HG03520 (cell line): ENCODE results near the gene NKIRAS2.

Experiments used
- ATAC-seq: cut with Tn5 transposase; IDR thresholded peaks from one replicate; pipeline ENCODE4 v1.9.1; 2021; ENCODE audit warnings: mild to moderate bottlenecking, moderate library complexity; ENCODE audit not compliant: unreplicated experiment

The NKIRAS2 gene

DNA sequence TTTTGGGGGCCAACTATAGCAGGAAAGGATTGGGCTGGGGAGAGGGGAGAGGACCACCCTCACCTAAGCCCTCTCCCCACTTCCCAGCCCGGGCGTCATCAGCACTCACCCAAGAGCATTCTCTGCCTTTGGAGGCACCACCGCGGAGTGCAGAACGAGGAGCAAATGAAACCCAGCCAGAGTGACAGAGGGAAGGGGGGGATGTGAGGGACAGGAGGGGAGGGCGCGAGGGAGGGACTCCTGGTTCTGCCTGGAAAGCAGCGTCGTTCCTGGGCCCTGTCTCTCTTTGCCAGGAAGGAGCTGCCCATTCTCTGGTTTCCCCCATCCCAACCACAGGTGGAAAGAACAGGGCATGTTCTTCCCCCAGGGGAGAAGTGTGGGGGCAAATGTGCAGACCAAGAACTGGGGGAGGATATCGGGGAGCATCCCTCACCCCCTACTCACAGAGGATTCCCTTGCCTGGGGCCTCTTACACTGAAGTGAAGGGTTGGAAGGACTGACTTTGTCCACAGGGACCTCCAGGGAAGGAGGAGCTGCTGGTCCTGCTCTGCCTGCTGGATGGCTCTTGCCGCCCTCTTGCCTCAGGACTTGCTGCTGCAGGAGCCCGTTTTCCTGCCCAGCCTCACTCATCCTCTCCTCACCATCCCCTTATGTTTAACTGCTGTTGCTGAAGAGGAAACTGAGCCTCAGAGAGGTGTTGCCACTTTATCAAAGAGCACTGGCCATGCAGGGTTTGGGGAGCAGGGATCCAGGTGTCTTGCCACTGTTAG is 34.0 kb downstream of the NKIRAS2 start:
- no peak for ATAC-seq

- no peak for ATAC-seq
These were observed 35.1 kb downstream of the NKIRAS2 start for GRCh38 chr17:42055027-42055426.

DNA sequence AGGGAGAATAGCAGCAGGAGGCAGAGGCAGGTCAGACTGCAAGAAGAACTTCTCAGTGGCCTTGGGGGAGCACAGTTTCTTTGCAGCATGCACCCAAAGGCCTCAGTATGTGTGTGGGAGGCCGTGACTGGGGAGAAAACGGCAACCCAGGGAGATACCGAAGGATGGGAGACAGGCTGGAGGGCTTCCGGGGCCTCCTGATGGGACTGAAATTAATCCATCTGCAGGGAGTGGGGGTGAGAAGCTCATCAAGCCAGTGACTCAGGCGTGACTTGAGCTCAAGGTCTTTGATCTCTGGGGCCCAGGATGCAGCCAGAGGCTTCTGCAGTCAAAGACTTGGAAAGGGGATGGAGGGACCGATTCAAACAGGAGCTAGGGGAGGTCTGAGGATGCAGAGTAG is 35.6 kb downstream of the NKIRAS2 start:
- ATAC-seq, result no peak

- no peak for ATAC-seq
These were observed 36.7 kb downstream of the NKIRAS2 start for GRCh38 chr17:42056635-42057034.

DNA sequence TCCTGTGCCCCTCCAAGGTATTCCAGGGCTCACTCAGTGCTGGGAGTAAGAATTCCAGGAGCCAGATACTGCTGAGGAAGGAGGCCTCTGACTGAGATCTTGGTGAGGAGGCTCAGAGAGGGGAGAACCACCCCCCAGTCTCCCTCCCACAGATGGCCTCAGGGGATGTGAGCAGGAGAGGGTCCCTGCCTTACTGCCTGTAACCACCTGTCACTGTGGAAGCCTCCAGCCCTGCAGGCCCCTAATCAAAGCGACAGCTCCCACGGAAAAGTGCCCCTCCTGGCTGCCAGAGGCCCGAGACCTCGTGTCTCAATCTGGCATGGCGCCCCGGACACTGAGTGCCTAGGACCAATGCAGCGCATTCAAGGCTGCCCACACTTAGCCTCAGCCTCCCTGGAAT is 38.2 kb downstream of the NKIRAS2 start:
- no peak for ATAC-seq

DNA sequence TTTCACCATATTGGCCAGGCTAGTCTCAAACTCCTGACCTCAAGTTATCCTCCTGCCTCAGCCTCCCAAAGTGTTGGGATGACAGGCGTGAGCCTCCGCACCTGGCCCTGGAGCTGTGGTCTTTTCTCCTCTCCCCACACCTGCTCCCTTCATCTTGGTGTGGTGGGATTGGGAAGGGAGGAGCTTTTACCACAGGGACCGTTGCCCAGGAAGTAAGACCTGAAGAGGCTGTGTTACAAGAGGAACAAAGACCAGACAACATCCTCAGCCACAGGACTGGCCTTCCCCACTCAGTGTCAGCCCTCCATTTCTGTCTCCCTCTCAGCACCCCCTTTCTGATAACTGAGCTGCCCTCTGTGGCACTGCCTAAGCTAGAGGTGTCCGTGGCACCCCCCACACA is 39.9 kb downstream of the NKIRAS2 start:
- ATAC-seq, result no peak

GRCh38 chr17:42060231-42060630 is 40.3 kb downstream of the NKIRAS2 start:
- no peak for ATAC-seq

DNA sequence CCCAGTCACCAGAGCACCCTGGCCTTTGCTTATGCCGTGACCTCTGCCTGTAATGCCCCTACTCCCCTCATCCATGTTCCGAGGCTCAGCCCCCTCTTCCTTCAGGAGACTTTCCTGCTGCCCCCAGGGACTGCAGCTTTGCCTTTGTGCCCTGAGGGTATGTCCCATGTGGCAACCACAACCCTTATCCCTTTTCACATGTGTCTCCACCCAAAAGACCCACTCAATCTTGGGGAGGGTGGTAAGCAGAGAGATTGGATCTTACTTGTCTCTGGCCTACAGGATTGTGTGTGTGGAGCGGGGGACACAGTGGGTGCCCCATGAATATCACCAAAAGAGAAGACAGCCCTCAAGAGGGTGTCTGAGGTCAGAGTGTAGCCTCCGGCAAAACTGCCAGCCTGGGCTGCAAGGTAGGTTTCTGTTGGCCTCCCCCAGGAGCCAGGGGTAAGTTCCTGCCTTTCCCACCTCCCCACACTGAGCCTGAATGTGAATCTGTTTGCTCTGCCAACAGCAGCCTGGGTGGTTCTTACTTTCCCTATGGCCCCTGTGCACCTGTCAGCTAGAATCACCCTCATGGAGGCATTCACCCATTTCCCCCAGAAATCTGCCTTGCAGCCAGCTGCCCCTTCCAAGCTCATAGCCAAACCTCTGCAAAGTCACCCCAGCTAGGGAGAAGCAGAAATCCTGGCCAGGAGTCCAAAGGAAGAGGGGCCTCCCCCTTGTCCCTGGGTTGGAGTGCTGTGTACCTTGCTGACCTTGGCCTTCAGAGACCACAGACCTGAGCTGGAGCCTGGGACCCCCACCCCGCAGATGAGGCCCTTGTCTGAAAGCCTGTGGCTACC is 42.0 kb downstream of the NKIRAS2 start:
- no peak for ATAC-seq

DNA sequence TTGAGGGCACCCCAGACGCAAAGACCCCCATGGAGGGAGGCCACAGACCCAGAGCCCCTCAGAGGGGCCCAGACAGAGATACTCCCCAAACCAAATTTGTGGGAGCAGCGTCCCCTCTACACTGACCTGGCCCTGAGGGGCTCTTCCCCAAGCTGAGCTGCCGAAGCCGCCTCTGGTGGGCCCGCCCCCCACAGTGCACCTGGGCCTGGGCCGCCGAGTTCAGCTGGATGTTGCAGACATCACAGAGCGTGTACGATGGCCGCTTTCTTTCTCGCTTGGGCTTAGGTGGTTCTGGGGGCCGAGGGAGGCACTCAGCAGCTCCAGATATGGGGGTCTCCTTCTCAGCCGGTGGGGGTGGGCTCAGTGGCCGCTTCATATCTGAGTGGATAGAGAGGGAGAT is 42.8 kb downstream of the NKIRAS2 start:
- ATAC-seq, result no peak

GRCh38 chr17:42065201-42065600 is 45.3 kb downstream of the NKIRAS2 start:
- no peak for ATAC-seq

DNA sequence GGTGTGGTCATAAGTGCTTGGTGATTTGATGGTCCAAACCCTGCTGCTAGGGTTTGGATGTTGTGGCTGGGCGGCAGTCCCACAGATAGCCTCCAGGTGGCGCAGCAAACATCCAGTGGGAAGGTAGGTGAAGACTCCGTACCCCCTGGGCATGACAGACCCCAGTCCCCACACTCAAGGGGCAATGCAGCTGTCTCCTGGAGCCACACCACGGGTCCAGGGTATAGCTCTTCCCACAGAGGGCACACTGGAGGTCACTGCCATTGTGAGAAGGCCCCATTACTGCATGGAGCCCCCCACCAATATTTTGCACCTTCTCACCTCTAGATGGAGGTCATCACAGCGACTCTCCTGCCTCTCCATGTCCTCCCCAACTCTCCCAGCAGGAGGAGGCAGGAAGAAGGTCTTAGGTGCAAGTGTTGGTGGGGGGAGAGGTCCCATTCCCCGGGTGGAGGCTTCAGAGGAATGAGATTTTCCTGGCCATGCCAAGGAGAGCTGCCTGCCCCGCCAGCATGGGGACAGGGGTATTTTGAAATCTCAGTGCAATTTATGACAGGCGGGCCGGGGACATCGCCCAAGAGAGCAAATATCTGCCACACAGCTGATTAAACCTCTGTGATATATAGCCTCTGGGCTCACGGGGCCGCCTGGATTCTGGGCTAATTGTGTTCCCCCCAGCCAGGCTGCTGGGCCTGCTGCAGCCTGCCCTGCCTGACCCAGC is 47.6 kb downstream of the NKIRAS2 start:
- no peak for ATAC-seq

- no peak for ATAC-seq
These were observed 49.1 kb downstream of the NKIRAS2 start for GRCh38 chr17:42068979-42069378.

GRCh38 chr17:42071810-42072209 is 51.9 kb downstream of the NKIRAS2 start:
- no peak for ATAC-seq

GRCh38 chr17:42072323-42073187 is 52.7 kb downstream of the NKIRAS2 start:
- ATAC-seq, result no peak
